Measurements from ENCODE around the gene PEX5L.

DNA sequence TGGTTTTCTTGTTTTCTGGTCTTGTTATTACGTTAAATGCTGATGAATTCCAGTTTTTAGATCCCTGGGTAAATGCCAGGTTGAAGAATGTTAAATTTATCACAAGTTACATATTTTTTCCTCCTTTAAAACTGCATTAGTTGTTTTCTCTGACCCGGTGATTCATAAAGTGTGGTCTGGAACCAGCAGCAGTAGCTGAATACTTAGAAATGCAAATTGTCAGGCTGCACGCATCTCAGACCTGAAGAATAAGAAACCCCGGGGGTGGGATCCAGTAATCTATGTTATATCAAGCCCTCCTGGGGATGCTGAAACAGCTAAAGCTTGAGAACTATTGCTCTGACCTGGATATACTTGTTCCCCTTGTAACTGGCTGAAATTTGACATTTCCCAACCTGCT lies 69.1 kb downstream of the PEX5L start:
- TF ChIP-seq SP1 (CRISPR knock-in tag; conservative IDR thresholded peaks at IDR 0.05): no peak
- TF ChIP-seq, protein P1, sequence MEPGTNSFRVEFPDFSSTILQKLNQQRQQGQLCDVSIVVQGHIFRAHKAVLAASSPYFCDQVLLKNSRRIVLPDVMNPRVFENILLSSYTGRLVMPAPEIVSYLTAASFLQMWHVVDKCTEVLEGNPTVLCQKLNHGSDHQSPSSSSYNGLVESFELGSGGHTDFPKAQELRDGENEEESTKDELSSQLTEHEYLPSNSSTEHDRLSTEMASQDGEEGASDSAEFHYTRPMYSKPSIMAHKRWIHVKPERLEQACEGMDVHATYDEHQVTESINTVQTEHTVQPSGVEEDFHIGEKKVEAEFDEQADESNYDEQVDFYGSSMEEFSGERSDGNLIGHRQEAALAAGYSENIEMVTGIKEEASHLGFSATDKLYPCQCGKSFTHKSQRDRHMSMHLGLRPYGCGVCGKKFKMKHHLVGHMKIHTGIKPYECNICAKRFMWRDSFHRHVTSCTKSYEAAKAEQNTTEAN (CRISPR knock-in tag; IDR thresholded peaks at IDR 0.05): no peak
- TF ChIP-seq CREB1 (CRISPR knock-in tag; IDR thresholded peaks at IDR 0.05): no peak
- no peak for TF ChIP-seq CTCF (IDR thresholded peaks at IDR 0.05)
- TF ChIP-seq, protein P2, sequence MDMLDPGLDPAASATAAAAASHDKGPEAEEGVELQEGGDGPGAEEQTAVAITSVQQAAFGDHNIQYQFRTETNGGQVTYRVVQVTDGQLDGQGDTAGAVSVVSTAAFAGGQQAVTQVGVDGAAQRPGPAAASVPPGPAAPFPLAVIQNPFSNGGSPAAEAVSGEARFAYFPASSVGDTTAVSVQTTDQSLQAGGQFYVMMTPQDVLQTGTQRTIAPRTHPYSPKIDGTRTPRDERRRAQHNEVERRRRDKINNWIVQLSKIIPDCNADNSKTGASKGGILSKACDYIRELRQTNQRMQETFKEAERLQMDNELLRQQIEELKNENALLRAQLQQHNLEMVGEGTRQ (CRISPR knock-in tag; IDR thresholded peaks at IDR 0.05): no peak
- no peak for TF ChIP-seq GABPB1 (CRISPR knock-in tag; IDR thresholded peaks at IDR 0.05)
- TF ChIP-seq GRHL2 (CRISPR knock-in tag; IDR thresholded peaks at IDR 0.05; ENCODE audit: insufficient replicate concordance, severe bottlenecking): no peak

Measured in WTC11 (cell line).